Measurements from ENCODE around the gene RNF183.

RNF183 gene, protein sequence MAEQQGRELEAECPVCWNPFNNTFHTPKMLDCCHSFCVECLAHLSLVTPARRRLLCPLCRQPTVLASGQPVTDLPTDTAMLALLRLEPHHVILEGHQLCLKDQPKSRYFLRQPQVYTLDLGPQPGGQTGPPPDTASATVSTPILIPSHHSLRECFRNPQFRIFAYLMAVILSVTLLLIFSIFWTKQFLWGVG

DNA sequence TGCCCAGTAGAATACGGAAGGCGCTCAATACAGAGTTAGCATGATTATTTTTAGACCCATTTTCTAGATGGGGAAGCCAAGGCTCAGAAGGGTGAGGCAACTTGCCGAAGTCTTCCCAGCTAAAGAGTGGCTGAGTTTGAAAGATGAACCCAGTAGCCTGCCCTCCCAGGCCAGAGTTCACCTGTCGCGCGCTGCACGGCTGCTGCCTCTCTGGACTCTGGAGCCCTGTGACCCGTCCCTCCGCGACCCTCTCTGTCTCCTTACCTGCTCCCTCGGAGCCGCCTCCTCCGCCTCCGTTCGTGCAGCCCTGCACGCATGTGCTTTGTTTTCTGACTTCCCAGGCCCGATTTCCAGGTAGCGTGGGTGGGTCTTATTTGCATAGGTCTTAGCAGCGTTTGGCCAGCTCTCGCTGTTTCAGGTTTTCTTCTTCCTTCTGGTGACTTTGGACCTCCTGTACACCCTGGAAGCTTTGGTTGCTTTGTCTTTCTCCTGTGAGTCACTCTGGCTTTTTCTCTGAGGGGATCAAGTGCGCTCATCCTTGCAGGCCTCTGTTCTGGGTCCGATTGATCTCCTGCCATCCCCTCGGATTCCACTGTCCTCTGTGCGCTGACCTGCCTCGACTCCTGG is at the start of gene RNF183:
Gene RNF183 (minus strand): TSS at position 585 of the 627 bp plus-strand sequence. CDS start 5,192 bp downstream, outside the sequence.
- no peak for DNase-seq (ENCODE audit: low read depth)
- H3K4me3 ChIP-seq (ENCODE audit: low read depth, low read length): no peak within 1 kb of the TSS
- TF ChIP-seq, protein P1, sequence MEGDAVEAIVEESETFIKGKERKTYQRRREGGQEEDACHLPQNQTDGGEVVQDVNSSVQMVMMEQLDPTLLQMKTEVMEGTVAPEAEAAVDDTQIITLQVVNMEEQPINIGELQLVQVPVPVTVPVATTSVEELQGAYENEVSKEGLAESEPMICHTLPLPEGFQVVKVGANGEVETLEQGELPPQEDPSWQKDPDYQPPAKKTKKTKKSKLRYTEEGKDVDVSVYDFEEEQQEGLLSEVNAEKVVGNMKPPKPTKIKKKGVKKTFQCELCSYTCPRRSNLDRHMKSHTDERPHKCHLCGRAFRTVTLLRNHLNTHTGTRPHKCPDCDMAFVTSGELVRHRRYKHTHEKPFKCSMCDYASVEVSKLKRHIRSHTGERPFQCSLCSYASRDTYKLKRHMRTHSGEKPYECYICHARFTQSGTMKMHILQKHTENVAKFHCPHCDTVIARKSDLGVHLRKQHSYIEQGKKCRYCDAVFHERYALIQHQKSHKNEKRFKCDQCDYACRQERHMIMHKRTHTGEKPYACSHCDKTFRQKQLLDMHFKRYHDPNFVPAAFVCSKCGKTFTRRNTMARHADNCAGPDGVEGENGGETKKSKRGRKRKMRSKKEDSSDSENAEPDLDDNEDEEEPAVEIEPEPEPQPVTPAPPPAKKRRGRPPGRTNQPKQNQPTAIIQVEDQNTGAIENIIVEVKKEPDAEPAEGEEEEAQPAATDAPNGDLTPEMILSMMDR (conservative IDR thresholded peaks at IDR 0.05; ENCODE audit: low read depth, low read length): no peak

- no peak overlapping the region for H3K4me3 ChIP-seq (ENCODE audit: low read depth, low read length)
- no peak for DNase-seq (ENCODE audit: low read depth)
- TF ChIP-seq, protein P1 (conservative IDR thresholded peaks at IDR 0.05; ENCODE audit: low read depth, low read length): no peak
Measured at GRCh38 chr9:113352411-113352810, 49.2 kb upstream of the RNF183 start.

DNA sequence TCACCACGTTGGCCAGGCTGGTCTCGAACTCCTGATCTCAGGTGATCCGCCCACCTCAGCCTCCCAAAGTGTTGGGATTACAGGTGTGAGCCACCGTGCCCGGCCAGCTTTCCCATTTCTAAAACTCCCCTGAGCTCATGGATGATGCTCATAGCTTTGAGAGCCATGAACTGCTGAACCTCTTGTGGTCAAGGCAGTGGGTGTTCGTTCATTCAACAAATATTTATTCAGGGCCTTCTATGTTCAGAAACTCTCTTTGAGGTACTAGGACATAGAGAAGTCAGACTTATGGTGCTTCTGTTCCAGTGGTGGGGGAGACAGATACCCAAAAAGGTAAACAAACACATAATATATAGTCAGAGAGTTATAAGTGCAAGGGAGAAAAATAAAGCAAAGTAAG is 48.8 kb upstream of the RNF183 start:
- DNase-seq (ENCODE audit: low read depth): peak; percentile 29
- TF ChIP-seq, protein P1 (conservative IDR thresholded peaks at IDR 0.05; ENCODE audit: low read depth, low read length): no peak
- no peak overlapping the region for H3K4me3 ChIP-seq (ENCODE audit: low read depth, low read length)

DNA sequence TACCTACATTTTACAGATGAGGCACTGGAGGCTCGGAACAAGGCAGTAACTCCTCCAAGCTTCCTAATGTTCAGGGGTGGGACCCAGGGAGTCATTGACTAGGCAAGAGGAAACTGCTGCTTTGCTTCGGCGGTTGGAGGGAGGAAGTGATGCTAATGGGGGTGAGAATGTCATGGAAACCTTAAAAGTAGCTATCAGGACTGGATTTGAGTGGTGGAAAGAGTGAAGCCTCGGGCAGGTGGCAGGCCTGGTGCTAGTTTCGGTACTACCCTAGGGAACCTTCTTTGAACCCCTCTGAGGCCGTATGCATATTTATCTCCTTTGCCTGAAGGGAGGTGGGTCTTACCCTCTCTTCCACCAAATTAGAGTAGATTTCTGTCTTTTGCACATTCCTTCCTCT is 47.8 kb upstream of the RNF183 start:
- no peak for DNase-seq (ENCODE audit: low read depth)
- TF ChIP-seq, protein P1 (conservative IDR thresholded peaks at IDR 0.05; ENCODE audit: low read depth, low read length): no peak
- no peak overlapping the region for H3K4me3 ChIP-seq (ENCODE audit: low read depth, low read length)

DNA sequence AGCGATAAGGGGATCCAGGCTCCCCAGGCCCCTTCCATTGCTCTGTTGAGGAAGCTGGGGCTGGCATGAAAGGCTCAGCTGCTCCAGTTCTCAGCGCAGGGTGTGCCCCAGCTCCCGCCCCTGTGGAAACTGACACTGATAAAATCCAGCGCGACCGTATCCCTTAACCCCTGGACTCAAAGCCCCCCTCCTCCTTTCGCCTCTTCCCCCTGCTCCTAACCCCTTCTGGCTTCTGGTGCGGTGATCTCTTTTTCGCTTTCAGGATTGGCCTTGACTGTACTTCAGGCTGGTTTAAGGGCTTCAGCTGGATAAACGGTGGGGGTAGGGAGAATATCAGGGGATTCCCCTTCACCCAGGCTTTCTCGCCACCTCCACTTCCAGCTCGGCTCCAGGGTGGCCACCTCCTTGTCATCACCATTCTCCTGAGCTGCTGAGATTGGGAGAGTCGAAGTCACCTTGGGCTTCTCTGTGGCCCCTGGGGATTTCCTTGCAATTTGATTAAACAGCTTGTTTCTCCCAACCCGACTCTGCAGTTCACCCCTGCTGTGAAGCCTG is 47.0 kb upstream of the RNF183 start:
- TF ChIP-seq, protein P1 (conservative IDR thresholded peaks at IDR 0.05; ENCODE audit: low read depth, low read length): no peak
- H3K4me3 ChIP-seq (ENCODE audit: low read depth, low read length): no peak overlapping the region
- DNase-seq (ENCODE audit: low read depth): no peak

DNA sequence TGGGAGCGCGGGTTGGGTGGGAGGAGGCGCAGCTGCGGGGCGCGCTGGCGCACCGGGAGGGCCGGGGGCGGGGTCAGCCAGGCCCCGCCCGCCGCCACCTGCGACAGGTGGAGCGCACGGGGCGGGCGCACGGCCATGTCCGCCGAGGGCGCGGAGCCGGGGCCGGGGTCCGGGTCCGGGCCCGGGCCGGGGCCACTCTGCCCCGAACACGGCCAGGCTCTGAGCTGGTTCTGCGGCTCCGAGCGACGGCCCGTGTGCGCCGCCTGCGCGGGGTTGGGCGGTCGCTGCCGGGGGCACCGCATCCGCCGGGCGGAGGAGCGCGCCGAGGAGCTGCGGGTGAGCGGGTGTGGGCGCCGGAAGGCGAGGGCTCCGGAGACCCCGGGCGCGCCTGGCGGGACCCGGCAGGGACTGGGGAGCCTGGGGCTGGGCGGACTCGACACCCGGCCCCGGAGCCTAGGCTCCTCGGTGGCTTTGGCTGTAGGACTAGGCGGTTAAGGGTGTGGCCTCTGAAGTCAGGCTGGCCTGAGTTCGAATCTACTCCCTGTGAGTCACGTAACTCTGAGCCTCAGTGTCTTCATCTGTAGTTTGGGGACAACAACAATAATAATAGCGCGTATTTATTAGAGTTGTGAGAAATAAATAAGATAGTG is 46.4 kb upstream of the RNF183 start, which contains the start of gene BSPRY:
Gene BSPRY (plus strand): TSS at position 97 of the 650 bp plus-strand sequence. CDS start 39 bp downstream, at position 136.
- peak within 1 kb of the TSS; percentile 29 for H3K4me3 ChIP-seq (ENCODE audit: low read depth, low read length)
- TF ChIP-seq, protein P1 (conservative IDR thresholded peaks at IDR 0.05; ENCODE audit: low read depth, low read length): no peak
- no peak for DNase-seq (ENCODE audit: low read depth)

Data from choroid plexus epithelial cell (primary cell).